Esophagus mucosa (tissue), 1 donor: ENCODE measurements around the gene CEP192. TPM values are rescaled to one million over a fixed set of nuclear protein-coding genes. Genes with fewer than 3 reads are reported as not detected.
"Not testable (repeated sequence)": the region's sequence is repeated elsewhere in the genome, so short reads cannot be mapped to it uniquely, and the experiment has no call there.

Experiments used
- ATAC-seq: fragments of 200-7000 bp; cut with Tn5 transposase; one replicate; pipeline ENCODE4 v1.9.1; 2020
- total RNA-seq: library from RNA; stranded (reverse); gene quantifications from one replicate; pipeline ENCODE4 v1.2.4, GENCODE V29; 2023
- donor health status: DM: yes; HTN: yes; CAD: no.

Gene CEP192, protein sequence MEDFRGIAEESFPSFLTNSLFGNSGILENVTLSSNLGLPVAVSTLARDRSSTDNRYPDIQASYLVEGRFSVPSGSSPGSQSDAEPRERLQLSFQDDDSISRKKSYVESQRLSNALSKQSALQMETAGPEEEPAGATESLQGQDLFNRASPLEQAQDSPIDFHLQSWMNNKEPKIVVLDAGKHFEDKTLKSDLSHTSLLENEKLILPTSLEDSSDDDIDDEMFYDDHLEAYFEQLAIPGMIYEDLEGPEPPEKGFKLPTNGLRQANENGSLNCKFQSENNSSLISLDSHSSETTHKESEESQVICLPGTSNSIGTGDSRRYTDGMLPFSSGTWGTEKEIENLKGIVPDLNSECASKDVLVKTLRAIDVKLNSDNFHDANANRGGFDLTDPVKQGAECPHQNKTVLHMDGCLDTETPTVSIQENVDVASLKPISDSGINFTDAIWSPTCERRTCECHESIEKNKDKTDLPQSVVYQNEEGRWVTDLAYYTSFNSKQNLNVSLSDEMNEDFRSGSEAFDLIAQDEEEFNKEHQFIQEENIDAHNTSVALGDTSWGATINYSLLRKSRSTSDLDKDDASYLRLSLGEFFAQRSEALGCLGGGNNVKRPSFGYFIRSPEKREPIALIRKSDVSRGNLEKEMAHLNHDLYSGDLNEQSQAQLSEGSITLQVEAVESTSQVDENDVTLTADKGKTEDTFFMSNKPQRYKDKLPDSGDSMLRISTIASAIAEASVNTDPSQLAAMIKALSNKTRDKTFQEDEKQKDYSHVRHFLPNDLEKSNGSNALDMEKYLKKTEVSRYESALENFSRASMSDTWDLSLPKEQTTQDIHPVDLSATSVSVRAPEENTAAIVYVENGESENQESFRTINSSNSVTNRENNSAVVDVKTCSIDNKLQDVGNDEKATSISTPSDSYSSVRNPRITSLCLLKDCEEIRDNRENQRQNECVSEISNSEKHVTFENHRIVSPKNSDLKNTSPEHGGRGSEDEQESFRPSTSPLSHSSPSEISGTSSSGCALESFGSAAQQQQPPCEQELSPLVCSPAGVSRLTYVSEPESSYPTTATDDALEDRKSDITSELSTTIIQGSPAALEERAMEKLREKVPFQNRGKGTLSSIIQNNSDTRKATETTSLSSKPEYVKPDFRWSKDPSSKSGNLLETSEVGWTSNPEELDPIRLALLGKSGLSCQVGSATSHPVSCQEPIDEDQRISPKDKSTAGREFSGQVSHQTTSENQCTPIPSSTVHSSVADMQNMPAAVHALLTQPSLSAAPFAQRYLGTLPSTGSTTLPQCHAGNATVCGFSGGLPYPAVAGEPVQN (N-terminal part only)
- 13.7 TPM for total RNA-seq

DNA sequence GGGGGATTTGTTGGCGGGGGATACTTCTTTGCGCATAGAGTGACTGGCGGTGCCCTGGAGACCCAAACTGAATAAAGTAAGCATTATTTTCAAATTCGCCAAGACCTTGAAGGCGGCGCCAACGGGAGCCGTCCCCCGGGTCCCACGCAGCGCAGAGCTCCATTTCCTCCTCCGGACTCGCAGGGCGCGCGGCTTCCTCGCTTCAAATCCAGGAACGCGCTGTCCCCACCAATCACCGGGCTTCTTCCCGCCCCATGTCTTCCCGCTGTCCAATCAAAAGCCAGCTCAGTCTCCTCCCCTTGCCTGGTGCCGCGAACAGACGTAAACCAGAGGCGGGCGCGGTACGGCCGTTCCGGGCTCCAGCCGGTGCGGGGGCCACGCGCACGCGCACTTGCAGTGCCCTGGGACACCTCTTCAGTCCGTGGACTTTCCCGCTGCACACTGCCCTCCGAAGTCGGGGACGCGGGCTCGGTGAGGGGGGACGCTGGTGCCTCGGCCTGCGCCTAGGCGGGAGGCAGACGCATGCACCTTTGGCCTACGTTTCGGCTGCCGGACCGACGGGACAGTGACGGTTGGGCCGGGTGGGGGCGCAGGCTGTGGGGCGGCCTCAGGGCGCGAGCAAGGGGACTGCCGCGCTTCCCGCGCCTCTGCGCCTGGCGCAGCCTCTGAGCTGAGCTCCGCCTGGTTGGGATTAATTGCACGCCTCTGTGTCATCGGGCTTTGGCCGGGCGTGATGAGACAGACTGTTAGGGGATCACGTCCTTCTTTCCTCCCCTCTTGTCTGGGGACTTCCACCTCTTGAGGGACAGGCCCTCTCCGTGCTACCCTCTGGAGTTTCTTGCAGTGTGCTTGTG lies at the start of gene CEP192:
Gene CEP192 (plus strand): TSS at position 396 of the 854 bp plus-strand sequence. CDS start 8,063 bp downstream, outside the sequence.
- peak; percentile 98 for ATAC-seq

DNA sequence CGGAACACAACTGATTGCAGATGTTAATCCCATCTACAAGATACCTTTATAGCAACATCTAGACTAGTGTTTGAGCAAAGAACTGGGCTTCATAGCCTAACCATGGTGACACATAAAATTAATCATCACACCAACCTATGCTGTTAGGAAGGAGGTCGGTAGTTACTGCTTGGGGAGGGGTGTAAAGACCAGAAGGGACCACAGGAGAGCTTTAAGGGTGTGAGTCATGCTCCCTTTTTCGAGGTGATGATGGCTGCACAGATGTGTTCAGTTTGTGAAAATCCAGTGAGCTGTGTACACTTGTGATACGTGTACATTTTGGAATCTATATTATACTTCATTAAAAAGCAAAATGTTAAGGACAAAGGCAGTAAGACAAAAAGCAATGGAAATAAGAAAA lies 47.9 kb upstream of the CEP192 start:
- no peak for ATAC-seq

DNA sequence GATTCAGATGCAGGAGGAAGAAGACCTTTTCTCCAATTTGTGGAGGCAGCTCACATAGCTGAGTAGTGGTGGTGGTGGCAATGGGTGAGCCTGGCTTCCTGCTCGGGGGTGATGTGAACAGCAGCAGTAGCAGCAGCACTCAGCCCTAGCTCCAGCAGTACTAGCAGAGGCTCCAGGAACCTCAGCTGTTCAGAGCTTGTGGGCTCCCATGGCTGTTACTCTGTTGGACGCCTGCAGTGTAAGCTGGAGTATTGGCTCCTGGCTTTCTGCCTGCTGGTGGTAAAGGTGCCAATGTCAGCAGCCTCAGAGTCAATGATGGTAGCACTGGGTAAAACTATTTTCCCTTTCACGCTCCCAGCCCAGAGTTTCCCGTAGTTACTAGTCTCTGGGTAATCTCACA lies 46.5 kb upstream of the CEP192 start:
- ATAC-seq = no peak

DNA sequence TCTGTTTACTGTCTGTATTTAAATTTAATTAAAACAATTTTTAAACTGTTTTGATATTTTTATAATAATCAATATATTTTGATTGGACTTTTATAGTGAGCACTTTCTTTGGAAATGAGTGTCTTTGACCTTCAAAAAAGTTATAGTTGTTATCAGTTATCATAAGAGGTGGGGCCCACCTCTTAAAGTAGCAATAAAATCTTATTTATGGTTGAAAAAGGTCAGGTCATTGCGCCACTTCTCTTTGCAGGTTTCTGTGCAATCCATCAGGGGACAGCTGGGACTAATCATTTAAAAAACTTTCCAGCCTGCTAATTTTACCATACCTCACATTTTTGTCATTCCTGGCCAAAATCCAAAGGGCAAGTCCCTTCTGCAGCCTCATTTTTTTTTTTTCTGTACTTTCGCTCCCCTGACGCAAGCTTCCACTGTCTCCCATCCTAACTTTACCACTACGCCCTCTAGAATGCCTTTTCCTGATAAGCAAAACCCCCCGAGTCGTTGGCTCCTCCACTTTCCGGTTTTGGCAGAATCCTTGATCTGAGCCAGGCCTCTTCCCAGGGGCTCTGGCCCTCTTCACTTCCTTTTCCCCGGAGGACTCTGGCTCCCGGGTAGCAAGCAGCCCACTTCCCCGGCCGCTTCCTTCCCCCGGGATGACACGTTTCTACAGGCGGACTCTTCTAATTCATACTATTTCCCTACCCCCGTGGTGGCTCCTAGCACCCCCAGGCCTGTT lies 44.4 kb upstream of the CEP192 start:
- ATAC-seq = no peak

DNA sequence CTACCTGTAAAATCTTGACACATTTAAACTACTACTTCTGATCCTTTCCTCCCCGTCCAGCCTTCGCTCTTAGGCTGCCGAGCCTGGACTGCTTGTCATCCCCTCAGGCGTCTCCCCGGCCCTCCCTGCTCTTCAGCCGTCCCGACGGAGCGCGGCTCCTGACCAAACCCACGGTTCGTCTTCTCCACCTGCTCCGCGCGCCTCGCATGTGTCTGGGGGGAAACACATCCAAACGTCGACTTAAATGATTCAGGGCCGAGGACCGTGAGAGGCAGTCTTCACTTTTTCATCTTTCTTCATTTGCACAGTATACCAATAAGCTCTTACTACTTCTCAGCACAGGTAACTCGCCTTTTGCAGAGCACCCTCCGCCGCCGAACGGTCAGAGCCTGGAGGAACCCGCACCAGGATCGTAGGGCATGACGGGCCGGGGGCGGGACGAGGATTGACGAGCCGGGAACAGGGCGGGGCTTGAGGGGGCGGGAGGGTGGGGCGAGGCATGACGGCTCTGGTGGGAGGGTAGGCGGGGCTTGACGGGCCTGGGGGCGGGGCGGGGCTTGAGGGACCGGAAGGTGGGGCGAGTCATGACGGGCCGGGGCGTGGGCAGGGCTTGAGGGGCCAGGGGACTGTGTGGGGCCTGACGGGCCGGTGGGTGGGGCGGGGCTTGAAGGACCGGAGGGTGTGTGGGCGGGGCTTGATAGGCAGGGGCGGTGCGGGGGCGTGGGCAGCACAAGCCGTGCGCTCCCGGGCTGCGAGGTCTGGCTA lies 43.7 kb upstream of the CEP192 start, which contains the start of gene SEH1L:
Gene SEH1L (plus strand): TSS at position 727 of the 765 bp plus-strand sequence. CDS start 111 bp downstream, outside the sequence.
- ATAC-seq = peak; percentile 99

DNA sequence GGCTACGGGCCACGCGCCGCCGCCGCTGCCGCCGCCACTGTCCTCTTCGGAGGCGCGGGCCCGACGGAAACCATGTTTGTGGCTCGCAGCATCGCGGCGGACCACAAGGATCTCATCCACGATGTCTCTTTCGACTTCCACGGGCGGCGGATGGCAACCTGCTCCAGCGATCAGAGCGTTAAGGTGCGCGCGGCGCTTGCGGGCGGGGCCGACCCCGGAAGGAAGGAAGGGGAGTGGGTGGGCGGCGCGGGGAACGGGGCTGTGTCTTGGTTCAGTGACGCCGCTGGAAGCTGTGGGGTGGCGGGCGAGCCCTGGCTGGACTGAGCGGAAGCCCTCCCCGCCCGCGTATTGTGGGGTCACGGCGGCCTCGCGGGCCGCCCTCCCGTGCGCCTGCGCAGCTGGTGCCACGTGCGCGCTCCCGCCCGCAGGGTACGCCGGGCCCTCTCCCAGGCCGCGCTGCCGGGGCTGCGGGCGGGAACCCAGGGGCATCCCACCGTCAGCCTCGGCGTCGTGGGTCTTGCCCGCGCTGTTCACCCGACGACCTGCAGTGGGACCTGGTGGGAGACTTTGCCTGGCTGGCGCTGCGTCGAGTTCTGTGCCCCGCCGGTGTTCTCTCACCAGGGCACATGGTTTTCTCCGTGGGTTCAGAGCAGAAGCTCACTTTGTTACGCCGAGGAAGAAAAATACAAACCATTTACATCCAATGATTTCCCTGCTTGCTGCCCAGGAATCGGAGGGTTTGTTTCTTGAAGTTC lies 42.9 kb upstream of the CEP192 start:
- peak; percentile 80 for ATAC-seq

DNA sequence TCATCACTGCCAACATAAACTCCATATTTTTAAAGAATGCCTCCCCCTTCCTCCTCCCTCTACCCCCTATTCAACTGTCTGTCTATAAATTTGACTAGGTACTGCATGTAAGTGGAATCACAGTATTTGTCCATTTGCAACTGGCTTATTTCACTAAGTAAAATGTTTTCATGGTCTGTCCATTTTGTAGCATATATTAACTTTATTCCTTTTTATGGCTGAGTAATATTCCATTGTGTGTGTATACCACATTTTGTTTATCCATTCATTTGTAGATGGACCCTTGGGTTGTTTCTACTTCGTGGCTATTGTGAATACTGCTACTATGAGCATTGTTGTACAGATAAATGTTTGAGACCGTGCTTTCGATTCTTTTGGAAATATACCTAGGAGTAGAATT lies 32.7 kb upstream of the CEP192 start:
- ATAC-seq = no peak

DNA sequence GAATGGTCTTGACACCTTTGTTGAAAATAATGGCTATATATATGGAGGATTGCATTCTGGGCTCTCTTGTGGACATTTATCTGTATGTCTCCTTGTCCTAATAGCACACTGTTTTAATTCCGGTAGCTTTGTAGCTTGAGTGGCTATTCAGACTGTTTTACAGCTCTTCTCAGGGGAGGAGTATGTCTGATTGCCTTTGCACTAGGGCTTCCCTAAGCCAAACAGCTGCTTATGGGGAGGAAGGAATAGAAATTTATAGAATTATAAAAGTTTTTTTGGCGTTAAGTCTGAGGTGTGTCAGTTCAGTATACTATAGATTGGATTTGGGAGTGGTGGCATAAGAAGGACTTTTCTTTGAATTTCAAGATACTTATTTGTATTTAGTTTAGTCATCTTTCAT lies 30.8 kb upstream of the CEP192 start:
- no peak for ATAC-seq

DNA sequence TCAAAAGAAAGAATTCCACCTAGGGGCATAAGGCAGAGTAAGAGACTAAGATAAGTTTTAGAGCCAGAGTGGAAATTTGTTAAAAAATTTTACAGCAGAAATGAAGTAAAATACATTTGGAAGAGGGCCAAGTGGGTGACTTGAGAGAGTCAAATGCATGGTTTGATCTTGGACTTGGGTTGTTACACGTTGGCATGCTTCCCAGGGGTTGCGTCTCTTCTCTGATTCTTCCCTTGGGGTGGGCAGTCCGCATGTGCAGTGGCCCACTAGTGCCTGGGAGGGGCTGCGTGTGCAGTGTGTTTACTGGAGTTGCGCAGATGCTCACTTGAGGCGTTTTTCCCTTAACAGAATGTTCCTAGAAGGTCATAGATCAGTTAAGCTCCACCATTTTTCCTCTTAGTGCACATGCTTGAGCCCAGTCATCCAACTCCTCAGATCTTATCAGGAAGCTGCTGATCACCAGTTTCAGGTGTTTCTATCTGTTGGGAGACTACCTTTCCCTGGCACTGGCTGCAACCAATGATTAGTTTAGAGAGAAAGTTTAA lies 30.2 kb upstream of the CEP192 start:
- no peak for ATAC-seq

DNA sequence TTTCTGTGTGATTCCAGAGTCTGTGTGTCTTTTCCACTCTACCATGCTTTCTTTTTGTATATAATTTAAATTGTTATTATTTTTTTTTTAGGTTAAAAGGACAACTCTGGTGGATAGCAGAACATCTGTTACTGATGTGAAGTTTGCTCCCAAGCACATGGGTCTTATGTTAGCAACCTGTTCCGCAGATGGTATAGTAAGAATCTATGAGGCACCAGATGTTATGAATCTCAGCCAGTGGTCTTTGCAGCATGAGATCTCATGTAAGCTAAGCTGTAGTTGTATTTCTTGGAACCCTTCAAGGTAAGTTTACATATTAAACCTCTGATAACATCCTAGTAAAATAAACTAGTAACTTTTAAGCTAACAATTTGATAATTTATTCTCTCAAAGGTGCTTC lies 28.1 kb upstream of the CEP192 start:
- no peak for ATAC-seq

DNA sequence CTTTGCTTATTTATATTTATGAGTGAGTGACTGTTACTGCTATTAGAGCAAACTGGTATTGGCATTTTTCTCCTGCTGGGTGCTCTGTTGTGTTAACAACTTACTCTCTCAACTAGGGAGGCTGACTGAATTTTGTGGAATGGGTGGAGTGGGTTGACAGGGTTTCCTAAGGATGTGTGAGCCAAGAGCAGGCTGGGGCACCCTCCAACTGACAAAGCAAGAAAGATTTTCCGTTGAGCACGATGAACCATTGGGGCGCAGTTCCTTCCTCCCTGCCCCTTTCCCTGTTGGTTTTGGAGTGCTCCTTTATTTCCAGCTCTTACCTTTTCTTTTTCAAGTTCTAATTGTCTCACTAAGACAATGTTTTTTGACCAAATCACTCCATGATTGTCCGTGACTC lies 23.0 kb upstream of the CEP192 start:
- no peak for ATAC-seq

DNA sequence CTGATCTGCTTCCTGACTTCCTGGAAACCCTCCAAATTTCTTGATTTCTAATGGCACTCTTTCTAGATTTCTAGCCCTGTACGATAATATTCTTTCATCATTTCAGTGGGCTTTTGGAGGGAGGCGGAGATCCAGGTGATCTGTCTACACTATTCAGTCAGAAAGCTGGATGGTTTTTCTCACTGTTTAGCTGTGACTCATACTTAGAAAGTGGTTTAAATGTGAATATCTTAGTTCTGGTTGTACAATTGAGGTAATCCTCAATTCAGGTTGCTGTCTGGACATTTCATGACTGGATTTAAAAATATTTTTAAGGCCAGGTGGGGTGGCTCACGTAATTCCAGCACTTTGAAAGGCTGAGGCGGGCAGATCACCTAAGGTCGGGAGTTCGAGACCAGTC lies 22.5 kb upstream of the CEP192 start:
- ATAC-seq = no peak

DNA sequence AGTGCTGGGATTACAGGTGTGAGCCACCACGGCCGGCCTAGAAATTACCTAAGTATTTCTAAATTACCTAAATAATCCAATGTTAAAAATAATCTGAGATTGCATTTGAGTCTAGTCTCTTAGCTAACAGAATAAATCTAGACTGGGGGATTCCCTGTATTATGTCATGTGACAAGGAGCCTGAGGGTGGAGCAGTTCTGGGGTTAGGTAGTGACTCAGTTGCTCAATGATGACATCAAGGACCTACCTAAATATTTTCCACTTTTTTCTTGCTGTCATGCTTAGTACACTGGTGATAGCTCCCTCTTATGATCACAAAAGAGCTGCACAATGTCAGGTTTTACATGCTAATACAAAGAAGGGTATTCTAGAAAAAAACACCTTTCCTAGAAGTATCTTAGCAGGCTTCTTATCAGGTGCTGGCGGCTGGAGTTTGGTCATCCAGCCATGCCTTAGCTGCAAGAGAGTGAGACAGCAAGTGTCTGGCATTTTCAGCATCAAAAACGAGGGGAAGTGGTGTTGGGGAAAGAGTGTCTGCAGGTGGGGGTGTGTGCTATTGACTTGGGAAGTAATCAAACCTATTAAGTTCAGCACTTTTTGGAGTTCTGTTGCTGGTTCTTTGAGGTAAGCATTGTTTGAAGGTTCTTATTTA lies 17.5 kb upstream of the CEP192 start:
- ATAC-seq = no peak

DNA sequence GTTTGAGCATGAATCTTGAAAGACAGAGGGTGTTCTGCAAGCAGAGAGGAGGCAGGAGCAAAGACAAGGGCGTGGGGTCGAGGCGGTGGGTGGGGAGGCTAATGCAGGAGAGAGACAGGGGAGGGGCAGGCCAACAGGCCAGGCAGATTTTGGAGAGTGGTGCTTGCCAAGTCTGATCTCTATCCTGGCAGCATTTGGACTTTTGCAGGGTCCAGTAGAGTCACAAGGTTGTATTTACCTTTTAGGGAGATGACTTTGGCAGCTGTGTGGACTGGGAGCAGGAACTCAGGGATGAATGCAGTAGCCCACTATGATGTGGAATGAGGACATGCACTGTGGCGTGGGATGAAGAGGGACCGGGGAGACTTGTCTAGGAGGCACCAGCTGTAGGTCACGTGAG lies 15.7 kb upstream of the CEP192 start:
- no peak for ATAC-seq

DNA sequence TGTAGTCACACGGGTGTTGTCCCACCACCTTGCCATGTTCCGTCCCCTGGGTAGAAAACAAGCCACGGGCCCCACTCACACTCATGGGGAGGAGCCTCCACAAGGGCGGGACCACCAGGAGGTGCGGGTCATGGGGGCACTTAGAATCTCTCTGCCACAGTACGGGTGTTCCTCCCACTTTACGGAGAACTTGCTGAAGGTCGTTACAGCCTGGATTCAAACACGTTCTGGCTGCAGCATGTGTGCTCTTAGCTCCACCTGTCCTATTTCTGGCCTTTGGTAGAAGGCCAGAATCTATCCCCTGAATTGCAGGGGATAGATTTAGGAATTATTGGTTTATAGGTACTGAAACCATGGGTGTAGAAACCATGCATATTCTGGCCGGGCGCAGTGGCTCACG lies 14.9 kb upstream of the CEP192 start:
- ATAC-seq = no peak

DNA sequence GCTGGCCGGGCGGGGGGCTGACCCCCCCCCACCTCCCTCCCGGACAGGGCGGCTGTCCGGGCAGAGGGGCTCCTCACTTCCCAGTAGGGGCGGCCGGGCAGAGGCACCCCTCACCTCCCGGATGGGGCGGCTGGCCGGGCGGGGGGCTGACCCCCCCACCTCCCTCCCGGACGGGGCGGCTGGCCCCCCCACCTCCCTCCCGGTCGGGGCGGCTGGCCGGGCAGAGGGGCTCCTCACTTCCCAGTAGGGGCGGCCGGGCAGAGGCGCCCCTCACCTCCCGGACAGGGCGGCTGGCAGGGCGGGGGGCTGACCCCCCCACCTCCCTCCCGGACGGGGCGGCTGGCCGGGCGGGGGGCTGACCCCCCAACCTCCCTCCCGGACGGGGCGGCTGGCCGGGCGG lies 11.1 kb upstream of the CEP192 start:
- not testable (repeated sequence) for ATAC-seq

DNA sequence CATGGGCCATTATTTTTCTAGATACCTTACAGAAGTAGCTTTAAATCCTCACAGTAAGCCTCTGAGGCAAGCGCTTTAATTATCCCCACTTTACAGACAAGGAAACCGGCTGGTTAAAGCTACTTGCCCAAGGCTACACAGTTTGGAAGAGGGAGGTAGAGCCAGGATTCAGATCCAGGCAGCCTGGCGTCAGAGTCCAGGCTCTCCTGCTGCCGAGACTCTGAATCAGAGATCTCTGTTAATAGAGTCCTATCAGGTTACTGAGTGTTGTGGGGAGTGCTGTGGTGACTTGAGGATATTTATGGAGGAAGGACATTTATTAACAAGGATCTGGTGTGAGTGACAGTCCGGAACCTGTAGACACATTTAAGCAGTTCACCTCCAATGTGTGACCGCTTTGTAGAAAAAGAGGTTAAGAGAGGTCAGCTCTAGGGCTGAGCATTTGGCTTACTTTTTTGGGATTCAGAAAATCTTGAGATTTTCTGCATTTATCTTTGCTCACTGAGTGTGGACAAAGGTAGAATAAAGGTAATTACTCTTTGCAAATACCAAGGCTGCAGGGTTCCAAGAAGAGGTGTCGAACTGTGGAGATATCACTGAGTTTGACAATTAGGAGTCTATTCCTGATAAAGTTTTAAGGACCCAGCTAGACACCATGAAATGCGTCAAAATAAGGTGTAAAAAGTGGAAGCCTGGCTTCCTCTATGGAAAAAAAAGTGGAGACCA lies 1.6 kb upstream of the CEP192 start:
- ATAC-seq = no peak

DNA sequence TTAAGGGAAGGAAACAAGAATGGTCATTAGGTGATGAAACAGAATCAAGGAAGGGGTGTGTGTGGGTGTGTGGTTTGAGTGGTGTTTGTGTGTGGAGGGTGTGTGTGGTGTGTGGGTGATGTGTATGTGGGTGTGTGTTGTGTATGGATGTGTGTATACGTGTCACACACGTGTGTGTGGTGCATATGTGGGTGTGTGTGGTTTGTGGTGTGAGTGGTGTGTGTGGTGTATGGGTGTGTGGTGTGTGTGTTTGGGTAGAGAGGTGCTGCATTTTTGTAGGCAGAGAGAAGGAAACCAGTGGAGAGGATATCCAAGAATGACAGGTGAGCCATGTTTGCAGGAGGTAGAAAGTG lies 1.1 kb upstream of the CEP192 start:
- ATAC-seq = peak; percentile 26
